Hematopoietic multipotent progenitor cell (in vitro differentiated cells): ENCODE results near the gene PTPMT1. TPM values are rescaled to one million over a fixed set of nuclear protein-coding genes. Genes with fewer than 3 reads are reported as not detected.
"Not testable (repeated sequence)": the region's sequence is repeated elsewhere in the genome, so short reads cannot be mapped to it uniquely, and the experiment has no call there.

ENCODE experiments used
- DNase-seq, 3 donors: peaks; one replicate each; pipeline ENCODE4 v3.0.0-alpha.2; 2011 to 2015; ENCODE audit warnings: low read depth in 2 of 3, low spot score in 2 of 3
- total RNA-seq: library from RNA; depleted of rRNA; stranded (reverse); fragments of >200 nt; gene quantifications from one replicate; pipeline ENCODE4 v1.2.3, GENCODE V29; 2012

The PTPMT1 gene
- total RNA-seq, 1 donor, result 110 TPM

DNA sequence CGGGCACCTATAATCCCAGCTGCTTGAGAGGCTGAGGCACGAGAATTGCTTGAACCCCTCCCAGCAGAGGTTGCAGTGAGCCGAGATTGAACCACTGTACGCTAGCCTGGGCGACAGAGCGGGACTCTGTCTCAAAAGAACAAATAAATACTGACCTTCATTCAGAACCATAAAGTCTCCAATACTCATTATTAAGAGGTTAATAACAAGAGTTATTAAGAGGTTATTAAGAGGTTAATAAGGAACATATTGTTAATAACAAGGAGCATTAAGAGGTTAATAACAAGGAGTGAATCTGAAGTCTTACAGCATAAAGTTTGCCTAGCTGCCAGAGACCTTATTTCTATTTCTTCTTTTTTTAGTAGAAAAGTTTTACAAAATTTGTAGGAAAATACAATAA, 20.1 kb upstream of the PTPMT1 start:
- no peak for DNase-seq

DNA sequence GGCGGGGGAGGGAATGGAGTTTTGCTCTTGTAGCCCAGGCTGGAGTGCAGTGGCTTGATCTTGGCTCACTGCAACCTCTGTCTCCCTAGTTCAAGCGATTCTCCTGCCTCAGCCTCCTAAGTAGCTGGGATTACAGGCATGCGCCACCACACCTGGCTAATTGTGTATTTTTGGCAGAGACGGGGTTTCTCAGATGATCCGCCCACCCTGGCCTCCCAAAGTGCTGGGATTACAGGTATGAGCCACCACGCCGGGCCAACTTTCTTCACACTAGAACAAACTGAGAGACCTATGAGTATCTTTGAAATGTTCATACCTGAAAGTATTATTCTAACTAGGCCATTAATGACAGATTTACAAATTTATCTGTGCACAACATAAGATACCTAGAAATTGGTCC, 19.1 kb upstream of the PTPMT1 start:
- DNase-seq, result not testable (repeated sequence)

DNA sequence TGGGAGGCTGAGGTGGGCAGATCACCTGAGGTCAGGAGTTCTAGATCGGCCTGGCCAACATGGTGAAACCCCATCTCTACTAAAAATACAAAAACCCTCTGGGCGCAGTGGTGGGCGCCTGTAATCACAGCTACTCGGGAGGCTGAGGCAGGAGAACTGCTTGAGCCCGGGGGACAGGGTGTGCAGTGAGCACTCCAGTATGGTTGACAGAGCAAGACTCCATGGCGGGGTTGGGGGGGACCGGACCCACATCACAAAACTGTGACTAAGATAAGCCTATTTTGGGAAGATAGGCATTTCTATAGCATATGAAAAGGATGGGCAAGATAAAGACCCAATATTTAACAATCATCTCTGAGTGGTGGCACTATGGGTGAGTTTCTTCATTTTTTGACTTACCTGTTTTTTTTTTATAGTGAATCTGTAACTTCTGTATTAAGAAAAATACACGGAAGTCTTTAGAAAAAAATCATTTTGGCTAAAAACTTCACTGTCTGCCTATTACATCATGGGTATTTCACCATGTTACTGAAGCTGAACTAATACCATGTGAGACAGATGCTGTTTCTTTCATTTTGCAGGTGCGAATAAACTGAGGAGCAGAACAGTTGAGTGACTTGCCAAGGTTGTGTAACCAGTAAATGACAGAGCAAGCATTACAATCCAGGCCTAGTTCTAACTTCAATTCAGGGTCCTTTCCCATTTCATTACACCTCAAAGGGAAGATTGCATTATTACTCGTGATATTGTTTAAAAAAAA, 14.9 kb upstream of the PTPMT1 start:
- DNase-seq, result no peak

DNA sequence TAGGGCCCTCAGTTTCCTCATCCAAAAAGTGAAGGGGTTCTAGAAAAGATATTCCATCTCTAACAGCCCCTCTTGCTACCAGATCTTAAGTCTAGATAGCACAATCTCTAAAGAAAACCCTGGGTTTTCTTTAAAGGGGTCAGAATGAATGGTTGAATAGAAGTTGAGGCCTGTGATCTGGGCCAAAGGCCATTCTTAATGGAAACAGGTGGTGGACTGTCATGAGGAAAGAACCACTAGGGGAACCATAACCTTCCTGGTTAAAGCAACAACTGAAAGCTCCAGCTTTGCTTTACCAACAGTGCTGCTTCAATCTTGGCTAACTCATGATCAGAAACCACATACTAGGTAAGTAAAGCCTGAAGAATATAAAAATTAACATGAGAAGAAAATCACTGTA, 14.3 kb upstream of the PTPMT1 start:
- peak in 1 of 3 donors; percentile 40 for DNase-seq

DNA sequence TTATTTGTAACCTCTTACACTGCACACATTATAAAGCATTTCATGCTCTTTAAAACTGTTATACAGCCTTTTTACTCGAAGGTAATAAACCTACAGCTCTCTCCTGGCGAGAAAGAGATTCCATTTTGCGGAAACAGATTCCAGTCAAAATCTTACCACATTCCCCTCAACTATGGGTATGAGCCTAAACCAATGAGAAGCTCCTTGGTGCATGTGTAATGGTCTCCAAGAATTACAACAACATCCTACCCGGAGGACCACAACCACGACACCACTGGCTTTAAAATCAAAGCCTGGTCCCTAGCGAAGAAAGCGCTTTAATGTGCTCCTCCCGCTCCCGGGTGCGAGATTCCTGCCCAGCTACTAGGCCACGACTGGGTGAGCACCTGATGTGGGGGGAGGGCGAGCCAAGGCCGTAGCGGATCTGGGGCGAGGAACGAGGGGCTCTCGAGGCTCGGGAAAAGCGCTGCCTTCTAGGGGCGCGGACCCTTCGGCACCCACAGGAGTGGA, 13.3 kb upstream of the PTPMT1 start:
- peak in 1 of 3 donors; percentile 40 for DNase-seq

DNA sequence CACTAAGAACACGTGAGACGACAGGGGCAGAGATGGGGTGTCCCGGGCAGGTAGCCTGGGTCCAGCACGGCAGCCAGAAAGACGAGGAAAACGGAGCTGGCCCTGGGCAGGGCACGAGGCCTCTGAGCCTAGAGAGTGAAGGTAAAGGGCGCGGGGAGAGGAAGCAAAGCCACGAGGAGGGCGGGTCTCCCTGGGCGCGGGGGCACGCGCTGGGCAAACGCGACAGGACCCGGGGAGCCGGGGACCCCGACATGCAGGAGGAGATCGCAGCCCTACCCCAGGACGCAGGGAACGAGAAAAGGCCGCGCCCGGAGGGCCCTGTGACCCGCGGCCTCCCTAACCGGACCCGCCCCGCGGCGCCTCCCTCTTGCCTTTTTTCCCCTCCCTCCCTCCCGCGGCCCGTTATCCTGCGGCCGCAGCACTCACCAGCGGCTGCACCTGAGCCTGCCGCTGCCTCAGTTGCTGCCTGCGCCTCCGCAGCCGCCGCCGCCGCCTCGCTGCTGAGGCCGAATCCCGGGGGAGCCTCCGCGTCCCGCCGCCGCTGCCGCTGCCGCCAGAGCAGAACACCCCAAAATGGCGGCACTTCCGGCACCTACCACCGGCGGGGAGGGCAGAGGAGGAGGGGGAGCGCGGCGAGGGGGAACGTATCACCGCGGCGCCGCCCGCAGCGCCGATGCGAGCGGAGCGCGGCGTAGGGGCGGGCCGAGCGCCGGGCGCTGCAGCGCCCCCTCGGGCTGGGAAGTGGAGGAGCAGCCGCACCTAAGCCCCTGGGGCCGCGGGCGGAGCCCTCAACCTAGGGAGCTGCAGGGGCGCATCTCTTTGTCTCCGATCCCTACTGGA, 12.6 kb upstream of the PTPMT1 start, which contains the start of gene CELF1:
Gene CELF1, minus strand, starts transcription at position 567 of the 840 bp plus-strand sequence. CDS start 53,609 bp downstream, outside the sequence.
- DNase-seq, result peak; percentile 83 to 95 (median 91)

DNA sequence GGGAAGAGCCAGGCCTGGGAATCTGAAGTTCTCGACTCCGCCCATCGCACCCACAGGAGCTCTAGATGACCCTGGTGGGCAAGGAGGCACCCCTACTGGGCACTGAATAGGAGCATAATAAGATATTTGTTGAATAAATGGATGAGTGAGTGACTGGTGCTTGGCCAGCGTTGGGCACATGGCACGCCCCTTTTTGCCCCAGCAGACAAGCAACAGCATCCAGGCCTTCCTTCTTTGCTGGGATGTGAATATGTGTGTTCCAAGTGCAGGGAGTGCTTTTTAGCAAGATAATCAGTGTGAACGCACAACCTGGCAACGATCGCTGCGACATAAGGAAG, 12.0 kb upstream of the PTPMT1 start:
- DNase-seq, result no peak

DNA sequence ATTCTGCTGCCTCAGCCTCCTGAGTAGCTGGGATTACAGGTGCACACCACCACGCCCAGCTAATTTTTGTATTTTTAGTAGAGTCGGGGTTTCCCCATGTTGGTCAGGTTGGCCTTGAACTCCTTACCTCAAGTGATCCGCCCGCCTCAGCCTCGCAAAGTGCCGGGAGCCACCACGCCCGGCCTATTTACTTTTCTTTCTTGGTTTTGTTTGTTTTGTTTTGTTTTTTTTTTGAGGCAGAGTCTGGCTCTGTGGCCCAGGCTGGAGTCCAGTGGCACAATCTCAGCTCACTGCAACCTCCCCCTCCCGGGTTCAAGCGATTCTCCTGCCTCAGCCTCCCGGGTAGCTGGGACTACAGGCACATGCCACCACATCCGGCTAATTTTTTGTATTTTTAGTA, 8.4 kb upstream of the PTPMT1 start:
- DNase-seq, result not testable (repeated sequence)

DNA sequence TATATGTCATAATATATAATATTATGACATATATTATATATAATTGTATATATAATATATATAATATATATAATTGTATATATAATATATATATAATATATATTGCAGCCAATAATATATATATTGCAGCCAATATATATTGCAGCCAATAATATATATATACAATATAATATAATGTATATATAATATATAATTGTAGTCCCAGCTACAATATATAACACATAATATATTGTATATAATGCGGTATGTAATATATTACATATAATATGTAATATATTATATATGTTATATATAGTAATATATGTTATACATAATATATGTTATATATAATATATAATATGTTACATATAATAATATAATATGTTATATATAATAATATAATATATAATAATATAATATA, 6.7 kb upstream of the PTPMT1 start:
- no peak for DNase-seq

DNA sequence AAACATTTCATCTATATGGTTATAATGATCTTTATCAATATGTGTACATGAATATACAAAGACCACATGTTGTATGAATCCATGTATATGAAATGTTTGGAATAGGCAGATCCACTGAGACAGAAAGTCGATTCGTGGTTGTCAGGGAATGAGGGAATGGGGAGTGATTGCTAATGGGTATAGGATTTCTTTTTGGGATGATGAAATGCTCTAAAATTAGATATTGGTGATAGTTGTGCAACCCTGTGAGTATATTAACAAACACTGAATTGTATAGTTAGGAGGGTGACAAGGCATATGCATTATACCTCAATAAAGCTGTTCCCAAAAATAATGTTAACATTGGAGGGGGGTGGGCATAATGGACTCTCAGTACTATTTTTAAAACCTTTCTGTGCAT, 5.0 kb upstream of the PTPMT1 start:
- DNase-seq, result no peak

DNA sequence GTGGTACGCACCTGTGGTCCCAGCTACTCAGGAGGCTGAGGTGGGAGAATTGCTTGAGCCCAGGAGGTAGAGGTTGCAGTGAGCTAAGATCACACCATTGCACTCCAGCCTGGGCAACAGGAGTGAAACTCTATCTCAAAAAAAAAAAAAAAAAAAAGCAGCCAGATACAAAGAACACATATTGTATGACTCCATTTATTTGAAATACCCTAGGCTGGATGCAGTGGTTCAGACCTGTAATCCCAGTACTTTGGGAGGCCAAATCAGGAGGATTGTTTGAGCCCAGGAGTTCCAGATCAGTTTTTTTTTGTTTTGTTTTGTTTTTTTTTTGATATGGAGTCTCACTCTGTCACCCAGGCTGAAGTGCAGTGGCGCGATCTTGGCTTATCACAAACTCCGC, 3.0 kb upstream of the PTPMT1 start:
- DNase-seq, result not testable (repeated sequence)

DNA sequence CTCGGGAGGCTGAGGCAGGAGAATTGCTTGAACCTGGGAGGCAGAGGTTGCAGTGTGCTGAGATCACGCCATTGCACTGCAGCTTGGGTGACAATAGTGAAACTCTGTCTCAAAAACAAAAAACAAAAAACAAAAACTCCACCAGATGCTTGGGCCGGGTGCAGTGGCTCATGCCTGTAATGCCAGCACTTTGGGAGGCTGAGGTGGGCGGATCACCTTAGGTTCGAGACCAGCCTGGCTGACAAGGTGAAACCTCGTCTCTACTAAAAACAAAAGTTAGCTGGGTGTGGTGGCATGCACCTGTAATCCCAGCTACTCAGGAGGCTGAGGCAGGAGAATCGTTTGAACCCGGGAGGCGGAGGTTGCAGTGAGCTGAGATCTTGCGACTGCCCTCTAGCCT, 1.0 kb upstream of the PTPMT1 start:
- DNase-seq, result not testable (repeated sequence)

DNA sequence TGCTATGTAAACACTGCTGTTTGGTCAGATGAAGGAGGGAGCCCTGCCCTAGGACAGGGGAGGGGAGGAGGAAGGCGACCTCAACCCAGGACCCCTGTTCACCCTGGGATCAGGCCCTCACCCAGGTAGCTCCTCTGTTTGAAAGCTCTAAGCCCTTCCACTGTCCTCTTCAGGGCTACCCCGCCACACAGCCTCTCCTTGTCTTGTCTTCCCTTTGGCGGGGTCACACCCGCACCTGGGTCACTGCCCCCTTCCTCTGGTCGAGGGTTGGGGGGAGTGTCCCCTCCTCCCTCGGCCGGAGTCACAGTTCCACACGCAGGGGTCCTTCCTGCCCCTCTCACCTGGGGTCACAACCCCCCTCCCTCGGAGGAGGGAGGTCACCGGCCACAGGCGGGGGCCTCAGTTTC, 463 bp upstream of the PTPMT1 start:
- DNase-seq, result no peak

DNA sequence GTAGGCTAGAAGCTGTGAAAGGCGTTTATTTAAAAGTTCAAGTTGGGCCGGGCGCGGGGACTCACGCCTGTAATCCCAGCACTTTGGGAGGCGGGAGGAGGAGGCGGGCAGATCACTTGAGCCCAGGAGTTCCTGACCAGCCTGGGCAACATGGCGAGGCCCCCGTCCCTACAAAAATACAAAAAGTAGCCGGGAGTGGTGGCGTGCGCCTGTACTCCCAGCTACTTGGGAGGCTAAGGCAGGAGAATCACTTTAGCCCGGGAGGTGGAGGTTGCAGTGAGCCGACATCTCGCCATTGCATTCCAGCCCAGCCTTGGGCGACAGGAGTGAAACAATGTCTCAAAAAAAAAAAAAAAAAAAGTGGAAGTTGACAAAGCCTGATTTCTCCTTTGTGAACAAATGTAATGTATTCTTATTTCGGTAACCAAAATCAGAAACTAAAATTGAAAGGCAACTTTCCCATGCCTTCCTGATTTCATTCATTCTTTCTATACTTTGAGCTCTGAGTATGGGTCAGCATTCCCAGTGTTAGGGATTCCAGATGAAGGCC, 825 bp downstream of the PTPMT1 start:
- DNase-seq, result peak in 1 of 3 donors; percentile 25

DNA sequence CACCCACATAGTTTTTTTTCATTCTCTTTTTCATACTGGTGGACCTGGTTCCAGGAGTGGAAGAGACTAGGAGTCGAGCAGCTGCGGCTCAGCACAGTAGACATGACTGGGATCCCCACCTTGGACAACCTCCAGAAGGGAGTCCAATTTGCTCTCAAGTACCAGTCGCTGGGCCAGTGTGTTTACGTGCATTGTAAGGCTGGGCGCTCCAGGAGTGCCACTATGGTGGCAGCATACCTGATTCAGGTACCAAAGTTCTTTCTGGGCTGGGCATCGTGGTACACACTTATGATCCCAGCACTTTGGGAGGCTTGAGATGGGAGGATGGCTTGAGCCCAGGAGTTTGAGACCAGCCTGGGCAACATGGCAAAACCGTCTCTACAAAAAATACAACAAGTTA, 4.2 kb downstream of the PTPMT1 start:
- DNase-seq, result no peak

DNA sequence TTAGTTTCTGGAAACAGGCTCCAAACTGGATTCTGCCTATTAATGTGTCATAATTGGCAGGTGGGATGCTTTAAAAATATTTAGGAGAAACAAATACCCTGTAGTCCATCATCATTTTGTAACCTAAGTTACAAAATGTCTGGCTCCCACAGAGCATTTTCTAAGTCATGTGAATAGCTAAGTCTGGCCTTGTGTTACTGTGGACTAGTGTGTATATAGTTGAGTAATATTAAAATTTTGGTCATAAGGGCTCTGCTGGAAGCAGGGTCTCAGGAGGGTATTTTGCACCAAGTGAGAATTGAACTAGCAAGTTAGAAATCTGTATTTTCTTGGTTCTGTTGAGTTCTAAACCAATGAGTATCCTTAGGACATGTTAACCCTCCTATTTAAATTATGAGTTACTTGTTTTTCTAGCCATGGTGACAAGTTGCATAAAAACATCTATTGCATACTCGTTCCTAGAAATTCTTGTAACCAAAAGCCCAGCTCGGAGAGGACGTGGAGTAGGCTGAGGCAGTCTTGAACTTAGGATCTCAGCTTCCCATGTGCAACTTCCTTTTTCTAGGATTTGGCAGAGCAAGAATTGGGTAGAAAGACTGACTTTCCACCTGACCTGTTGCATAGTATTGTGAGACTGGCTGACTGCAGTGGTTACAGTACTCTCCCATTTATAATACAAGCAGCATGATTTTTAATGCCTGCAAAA, 5.4 kb downstream of the PTPMT1 start:
- no peak for DNase-seq

DNA sequence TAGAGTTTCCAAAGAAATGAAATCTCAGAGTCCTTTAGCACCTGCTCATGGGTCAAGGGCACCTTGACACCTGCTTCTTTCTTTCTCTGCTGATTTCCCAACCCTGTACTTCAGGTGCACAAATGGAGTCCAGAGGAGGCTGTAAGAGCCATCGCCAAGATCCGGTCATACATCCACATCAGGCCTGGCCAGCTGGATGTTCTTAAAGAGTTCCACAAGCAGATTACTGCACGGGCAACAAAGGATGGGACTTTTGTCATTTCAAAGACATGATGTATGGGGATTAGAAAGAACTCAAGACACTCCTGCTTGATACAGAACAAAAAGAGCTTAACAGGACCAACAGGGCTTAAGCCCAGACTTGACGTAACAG, 5.9 kb downstream of the PTPMT1 start:
- no peak for DNase-seq

DNA sequence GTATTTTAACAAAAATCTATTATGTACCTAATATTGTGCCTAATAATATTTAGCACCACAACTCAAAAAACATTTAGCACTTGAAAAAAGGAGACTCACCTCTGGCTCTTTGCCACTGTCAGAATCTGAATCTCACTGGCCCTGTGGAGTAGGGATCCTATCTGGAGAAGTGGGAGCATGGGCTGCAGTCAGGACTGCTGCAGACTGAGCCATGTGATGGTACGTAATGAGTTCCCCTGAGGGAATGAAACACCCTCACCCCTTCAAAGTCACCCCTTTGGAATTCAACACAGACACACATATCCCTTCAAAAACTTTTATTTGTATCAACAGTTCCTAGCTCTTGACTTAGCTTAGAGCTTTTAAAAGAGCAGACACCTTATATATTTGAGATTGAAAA, 6.5 kb downstream of the PTPMT1 start:
- DNase-seq, result no peak

DNA sequence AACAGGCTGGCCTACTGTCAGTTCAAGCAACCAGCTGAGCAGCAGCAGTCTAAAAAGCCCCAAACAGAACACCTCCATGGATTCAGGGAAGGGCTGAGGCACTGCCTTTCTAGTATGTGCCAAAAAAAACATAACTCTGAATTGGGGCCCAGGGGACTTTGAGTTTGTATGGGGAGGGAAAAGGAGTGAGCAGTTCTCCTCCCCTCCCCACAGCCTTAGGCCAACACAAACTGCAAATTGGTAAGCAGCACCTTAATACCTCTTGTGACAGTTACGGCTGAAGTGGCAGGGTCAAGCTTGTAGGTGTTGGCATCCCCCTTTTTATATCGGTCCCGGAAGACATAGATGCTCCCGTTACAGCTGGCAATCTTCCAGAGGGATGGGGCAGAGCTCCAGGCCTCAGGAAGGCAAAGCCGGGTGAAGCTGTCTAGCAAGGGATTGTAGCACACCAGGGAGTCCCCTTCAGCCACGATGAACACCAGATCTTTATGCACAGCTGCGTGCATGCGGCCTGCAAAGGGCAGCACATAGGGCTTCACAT, 7.4 kb downstream of the PTPMT1 start:
- no peak for DNase-seq

DNA sequence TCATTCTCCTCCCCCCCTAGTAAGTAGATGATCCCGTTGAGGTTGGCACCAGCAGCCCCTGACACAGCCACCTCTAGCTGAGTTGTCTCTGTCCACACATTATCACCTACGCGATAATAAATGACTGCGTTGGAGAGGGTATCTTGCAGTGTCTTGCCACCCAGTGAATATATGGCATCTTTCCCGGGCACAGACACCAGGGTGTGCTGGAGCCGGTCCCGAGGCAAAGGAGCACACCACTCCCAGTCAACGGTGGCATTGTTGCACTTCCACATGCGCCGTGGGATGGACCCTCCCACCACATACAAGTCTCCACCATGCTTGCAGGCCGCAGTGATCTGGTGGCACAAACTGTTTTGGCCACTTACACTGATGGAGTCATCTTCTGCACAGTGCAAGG, 7.9 kb downstream of the PTPMT1 start:
- DNase-seq, result no peak
